Fibroblast of skin of right quadriceps (primary cell): ENCODE measurements around the gene STK24.

ENCODE experiments used
- DNase-seq: peaks from one replicate; pipeline ENCODE4 v3.0.0-alpha.2; 2013

STK24 gene

DNA sequence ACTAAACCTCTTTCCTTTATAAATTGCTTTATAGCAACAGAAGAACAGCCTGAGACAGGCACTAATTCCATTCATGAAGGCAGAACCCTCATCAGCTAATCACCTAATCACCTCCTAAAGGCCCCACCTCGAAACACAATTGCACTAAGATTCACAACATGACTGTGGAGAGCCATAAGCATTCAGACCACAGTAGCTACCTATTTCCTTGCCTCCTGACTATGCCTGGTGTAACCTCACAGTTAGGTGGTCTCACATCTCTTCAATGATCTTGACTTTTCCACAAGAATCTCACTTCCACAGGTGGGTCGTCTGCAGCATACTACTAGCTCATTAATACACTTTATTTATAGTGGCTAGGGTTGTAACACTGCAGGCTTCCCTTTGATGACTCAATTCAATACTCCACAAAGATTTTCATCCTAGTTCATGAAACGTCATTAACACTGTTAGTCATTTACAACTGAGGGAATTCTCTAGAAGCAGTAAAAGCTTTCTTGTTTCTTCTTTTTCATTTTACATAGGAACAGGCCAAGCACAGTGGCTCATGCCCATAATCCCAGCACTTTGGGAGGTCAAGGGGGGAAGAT, 27.1 kb downstream of the STK24 start:
- DNase-seq = no peak

DNA sequence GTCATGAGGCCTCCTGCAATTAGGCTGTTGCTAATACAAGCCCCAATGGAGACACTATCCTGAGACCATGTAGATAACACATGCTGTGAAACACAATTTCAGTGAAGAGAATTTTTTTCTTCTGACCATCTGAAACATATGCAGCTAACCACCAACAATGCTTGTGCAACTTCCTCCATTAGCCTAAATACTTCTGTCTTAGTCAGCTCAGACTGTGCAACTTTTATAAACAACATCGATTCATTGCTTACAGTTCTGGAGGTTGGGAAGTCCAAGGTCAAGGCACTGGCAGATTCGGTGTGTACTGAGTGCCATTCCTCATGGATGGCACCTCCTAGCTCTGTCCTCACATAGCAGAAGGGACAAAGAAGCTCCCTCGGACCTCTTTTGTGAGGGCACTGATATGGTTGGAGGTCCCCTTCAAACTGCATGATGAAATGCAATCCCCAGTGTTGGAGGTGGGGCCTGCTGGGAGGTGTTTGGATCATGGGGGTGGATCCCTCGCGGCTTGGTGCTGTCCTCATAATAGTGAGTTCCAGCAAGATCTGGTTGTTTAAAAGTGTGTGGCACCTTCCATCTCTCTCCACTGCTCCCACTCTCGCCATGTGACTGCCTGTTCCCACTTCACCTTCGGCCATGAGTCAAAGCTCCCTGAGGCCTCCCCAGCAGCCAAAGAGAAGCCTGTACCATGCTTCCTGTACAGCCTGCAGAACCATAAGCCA, 27.7 kb downstream of the STK24 start:
- peak; percentile 88 for DNase-seq

DNA sequence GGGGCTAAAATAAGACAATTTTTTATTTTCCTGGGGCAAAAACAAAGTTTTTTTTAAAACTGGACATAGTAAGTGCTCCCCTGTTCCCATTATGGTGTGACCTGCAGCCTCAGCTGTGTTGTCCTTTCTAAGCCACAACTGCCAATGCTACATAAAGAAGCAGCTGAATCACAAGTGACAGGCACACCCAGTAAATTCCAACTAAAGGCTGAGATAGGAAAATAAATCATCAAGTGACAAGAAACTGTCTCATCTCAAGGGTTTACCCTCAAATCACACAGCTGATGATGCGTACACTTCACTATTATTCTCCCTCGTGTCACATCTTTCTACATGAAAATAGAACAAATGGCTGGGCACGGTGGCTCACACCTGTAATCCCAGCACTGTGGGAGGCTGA, 28.7 kb downstream of the STK24 start:
- no peak for DNase-seq

DNA sequence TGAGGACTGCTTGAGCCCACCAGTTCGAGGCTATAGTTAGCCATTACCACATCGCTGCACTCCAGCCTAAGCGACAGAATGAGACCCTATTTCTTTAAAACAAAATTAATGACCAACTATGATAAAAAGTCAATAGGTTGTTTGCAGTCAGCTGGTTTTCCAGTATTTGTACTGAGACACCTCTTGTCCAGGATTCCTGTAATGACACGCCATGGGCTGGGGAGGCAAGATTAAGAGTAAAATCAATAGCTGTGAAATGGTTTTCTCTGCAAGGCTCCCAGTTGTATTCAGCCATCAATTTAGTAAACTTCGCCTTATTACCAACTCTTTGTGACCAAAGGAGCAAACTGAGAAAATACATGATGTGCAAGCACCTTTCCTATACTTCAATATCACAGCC, 29.5 kb downstream of the STK24 start:
- no peak for DNase-seq

DNA sequence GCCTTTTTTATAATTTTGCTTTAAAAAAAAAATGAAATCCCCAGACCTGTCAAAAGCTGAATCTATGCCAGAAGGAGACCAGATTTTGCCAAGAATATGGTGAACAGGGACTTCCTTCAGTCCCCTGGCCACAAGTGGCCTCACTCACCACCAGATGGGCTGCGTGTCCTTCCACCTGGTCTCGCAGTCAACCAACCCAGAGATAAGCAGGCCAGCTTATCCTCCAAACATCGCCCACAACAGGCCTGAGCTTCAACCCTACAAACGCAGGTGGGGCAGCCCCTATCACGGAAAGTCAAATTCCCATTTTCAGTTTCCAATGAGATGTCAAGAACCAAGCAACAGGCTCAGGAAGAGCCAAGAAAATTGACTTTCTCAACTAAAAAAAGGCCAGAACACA, 30.5 kb downstream of the STK24 start:
- no peak for DNase-seq

DNA sequence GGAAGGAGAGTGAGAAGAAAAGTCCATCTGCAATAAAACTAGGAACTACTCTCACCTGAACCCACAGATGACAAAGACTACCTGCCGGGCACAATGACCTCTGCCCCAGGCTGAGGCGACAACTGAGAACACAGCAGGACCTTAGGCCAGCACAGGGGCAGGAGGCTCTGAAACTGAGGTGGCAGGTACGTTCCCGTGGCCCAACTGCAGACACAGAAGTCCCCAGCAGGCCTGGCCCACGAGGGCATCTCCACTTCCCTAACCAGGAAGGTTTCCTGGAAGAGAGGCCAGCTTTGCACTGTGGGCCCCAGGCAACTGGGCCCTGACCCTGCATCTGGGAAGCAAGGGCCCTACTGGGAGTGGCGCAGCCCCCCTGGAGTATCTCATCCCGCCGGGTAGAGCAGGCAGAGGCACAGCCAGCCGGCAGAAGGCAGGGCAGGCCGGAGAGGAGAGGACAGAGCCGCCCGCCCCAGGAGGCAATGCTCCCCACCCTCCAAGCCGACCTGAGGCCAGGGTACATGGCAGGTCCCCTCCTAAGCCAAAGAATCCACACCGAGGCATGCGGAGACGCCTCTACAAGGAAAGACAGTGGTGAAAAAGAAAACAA, 32.7 kb downstream of the STK24 start:
- no peak for DNase-seq

DNA sequence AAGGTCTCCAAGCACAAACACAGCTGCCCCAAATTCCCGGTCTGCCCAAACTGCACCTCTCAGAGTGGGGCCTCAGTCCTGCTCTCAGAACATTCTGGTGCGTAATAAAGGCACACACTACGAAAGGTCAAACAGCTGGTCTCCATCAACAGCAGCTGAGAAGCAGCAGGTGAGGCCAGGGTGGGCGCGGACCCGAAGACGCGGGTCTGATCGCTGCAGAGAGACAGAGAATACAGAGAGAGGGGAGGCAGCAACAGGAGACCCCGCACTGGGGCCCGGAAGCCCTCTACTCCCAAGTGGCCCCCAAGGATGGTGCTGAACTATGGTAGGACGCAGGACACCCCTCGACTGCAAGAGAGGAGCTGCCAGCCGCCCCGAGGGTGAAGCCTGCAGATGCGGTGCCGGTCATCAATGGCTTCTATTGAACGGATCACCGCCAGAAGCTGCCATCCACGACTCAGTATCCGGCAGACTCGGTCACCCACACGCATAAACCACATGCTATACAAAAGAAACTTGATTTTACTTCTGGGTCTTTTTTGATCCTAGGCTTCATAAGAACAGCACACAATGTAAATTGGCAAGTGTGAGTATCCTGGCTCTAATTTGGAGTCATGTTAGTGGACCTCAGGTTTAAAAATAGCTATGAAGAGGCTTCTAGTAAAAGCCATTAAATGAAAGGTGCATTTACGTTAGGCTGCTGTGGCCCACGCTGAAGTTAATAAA, 33.4 kb downstream of the STK24 start:
- DNase-seq = no peak

DNA sequence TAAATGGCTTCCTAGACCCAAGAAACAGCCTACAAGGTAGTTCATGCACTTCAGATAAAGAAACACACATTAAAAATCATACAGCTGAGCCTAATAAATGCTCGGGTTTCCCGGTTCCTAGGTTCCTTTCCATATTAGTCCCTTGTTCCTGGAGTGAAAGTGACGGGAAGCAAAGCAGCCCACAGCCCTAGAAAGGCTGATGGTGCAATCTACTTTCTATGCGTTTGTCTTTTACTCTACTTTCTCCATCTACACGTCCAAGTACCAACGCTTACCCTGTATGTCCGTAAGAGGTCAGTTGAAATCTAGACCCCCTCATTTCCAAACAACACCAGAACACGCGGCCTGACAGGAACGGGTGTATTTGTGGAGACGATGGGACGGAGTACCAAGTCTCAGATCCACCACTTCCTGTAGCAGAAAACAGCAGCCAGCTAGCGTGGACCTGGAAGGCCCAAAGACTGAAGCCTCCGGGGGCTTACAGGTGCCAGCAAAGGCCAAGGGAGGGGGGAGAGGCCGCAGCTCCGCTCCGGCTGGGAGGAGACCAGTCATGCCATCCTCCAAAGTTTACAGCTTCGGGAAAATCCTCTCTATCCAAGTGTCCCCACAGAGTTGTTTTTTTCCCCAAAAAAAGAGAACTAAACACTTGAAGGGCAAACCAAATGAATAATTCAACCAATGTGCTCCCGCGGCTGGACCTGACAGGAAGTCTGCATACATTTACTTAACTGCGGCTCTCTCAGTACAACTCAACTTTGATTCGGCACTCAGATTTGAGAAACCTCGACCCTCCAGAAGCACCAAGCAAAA, 34.1 kb downstream of the STK24 start:
- DNase-seq = no peak

DNA sequence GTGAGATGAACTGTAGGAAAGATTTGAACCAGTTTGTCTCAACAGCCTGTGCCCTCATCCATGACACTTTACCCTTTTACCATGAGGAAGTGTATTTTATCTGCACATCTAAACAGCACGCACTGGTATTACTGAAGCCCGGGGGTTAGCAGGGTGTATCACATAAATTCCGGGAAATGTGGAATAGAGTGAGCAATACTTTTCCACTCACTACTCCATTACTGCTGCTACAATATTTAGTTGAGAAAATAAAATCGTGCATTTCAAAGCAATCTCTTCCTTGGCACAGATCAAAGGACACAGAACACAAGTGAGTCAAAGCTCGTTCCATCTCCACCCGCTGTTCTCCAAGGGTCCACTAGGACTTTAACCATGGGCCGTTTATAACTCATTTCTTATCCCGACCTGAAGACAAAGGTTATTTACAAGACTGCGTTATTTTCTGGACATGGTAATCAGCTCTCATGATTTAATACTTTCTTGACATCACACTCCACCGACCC, 35.2 kb downstream of the STK24 start:
- DNase-seq = no peak

DNA sequence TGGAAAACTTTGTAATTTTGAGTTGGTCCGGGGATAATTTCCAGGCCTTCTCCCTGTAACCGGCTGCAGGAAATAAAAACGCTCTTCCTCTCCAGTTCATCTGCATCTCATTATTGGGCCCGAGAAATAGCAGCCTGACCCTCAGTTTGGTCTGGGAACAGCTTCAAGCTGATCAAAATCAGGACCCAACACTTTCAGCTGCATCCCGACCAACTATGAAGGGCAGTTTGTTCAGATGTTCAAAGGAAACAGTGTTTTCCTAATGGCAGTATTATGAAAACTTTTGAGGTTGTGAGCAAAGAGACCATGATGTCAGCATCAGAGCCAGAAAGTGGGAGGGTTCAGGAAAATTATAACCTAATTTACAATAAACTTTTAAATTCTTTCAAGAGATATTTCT, 35.7 kb downstream of the STK24 start:
- DNase-seq = no peak

DNA sequence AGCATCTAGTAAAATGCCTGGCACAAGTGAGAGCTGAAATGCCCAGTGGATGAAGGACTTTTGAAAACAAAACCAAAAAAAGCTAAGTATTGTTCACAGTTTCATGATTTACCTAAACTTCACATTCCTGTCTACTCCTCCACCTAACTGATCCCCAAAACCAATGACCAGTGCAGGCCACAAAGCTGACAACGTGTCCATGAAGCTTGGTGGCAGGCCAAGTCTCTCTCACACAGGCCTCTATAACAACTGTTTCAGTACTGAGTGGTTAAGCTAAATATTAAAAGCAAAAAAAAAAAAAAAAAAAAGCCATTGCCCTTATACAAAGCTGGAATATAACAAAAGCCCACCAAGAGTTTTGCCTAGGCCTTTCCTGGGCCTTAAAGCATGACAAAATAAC, 36.4 kb downstream of the STK24 start:
- no peak for DNase-seq

DNA sequence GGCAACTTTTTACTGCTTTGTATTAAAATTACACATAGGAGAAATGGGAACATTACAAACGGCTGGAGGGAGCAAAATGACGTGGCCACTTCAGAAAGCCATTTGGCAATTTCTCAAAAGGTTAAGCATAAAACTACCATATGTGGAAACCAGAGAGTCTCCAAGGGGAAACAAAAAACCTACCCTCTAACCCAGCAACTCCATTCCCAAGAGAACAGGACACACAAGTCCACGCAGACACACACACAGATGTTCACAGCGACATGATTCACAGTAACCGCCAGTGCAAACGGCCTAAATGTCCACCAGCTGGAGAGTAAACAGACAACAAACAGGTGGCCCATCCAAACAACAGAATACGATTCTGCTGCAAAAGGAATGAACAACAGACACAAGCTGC, 37.2 kb downstream of the STK24 start:
- no peak for DNase-seq

DNA sequence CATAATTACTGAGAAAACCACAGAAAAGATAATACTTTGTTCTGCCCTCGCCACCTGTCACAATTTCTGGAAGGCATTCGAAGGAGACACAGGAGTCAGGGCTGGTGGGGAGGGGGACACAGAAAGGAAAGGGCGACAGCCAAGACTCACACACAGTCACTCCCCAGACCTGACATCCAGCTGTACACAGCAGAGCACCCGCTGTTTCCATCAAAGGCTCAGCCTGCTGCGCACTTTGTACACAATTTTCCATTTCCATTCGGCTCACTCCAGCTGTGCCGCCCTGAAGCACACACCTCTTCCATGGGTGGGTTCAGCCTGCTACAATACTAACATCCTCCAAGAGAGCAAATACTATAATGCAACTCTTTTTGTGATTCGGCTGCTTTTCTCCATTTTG, 38.0 kb downstream of the STK24 start:
- no peak for DNase-seq

DNA sequence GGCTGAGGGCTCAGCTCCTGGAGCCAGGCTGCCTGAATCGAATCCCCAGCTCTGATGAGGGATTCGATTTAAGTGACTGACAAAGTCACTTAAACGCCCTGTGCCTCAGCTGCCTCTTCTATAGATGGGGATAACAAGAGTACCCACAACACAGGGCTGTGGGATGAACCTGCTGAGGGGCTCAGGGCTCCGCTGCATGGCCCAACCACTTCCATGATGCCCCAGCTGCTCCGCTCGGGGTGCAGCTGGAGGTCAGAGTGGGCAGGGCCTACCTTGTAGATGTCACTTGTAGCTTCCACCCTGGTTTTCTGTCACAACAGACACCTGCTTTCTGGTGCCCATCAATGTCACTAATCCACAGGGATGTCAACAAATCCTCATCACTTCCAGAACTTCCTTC, 39.2 kb downstream of the STK24 start:
- no peak for DNase-seq

DNA sequence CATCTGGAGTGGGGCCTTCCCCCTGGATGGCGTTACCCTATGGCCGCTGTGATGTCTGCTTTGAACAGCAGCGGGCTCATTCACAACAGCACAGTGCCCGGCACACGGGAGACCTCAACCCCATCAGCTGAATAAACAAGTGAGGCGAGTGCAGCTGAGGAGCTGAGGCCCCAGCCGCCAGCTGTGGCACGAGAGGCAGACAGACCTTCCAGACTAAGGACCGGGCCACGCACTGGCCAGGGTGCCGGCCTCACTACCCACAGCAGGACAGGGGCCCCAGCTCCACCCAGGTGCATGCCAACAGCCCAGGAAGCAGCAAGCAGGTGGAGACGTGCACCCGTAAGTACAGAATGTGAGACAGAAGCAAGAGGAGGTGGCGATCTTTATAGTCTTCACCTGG, 39.6 kb downstream of the STK24 start:
- DNase-seq = no peak

DNA sequence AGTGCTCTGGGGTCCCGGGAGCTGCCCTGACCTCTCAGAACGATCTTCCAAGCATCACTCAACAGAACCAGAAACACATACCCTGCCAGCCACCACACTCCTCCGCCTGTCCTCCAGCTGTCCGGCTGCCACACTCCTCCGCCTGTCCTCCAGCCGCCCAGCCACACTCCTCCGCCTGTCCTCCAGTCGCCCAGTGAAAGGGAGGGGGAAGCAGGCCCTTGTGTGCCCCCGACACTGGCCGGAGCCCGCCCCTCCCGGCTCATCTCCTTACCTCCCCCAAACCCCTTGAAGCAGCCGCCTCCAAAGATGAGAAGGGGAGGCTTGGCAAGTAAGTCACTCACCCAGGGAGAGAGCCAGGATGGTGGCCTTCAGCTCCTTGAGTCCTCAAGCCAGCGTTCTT, 40.2 kb downstream of the STK24 start:
- no peak for DNase-seq

DNA sequence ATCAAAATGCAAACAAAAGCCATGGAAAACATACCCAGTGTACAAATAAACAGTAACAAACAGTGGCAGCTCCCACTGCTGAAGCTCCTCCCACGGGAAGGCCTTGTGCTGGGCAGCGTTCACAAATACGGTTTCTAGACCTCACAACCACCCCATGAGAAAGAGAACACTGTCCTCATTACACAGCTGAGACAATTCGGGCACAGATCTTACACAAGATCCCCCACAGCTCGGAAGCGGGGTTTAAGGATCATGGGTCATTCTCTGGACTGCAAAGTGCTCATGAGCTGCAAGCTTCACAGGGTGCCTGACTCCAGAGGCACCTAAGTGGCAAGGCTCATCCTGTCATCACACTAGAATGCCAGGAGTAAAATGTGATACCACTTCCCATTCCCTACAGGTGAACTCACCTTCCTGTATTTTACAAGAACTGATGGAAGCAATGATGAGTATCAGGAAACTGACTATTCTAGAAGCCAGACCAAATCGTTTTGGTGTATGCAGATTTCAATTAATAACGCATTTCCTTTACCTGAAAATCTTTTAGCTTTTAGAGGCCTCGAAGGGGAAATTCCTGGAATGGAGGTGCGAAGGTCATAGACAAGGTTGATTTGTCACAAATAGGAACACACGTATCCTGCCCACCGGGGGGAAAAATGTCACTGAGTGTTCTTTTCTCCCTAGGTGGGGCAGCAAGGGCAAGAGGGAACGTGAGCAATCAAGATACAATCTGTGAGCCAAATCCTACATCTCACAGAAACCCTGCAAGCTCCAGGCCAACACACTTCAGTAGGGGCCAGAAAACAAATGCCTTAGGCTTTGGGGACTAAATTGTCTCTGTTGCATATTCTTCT, 41.2 kb downstream of the STK24 start:
- DNase-seq = no peak

DNA sequence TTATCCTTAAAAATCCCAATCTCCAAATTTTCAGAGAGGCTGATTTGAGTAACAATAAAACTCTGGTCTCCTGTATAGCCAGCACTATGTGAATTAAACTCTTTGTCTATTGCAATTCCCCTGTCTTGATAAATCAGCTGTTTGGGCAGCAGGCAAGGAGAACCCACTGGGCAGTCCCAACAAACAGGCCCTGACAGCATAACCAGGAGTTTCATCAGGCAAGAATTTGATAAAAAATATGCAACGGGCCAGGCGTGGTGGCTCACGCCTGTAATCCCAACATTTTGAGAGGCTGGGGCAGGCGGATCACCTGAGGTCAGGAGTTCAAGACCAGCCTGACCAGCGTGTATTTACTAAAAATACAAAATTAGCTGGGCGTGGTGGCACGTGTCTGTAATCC, 42.1 kb downstream of the STK24 start:
- DNase-seq = no peak

DNA sequence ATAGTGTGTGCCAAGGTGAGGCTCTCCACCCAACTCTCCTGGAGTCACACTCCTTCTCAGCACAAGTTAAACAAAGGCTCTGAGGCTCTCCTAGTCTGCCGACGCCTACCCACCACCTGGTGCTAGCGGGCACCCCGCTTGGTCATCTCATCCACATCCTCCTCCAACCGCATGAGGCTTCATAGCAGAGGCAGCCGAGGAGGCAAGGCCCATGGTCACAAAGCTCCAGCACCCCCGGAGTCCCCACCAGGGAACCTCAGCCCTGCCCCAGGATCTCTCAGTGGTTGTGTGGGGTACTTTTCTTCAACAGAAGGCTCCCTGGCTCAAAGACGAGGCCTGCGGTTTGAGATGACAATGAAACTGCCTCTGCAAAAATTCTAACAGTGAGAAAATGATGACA, 43.0 kb downstream of the STK24 start:
- DNase-seq = no peak

DNA sequence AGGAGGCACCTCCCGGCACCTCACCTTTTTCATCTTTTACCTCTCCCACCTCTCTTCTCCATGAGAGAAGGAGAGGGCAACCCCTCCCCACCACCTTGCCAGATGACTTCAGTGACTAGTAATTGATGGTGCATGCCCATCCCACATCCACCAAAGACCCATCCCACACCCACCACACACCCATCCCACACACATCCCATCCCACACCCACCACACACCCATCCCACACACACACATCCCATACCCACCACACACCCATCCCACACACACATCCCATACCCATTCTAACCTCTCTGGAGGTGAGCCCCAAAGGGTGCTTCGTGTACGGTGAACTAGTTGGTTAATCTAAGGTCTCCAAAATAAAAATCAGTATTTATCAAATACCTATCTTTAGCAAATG, 44.7 kb downstream of the STK24 start:
- no peak for DNase-seq

DNA sequence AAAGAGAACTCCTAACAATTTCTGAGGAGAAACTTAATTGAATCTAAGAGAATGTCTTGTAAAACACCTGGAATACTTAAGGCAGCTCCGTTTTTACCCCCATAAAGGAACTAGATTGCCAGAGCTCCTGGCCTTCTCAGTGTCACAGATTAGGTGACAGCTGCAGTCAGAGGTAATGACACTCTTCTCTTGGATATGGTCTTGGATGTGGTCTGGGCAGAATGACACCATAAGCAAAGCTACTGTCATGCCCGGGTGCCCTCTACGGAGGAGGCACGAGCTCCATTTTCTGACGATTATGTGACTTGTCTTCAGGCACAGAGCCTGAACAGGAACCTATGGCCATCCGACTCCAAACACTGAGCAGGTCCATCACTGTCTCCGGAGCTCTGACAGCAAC, 46.7 kb downstream of the STK24 start:
- no peak for DNase-seq

DNA sequence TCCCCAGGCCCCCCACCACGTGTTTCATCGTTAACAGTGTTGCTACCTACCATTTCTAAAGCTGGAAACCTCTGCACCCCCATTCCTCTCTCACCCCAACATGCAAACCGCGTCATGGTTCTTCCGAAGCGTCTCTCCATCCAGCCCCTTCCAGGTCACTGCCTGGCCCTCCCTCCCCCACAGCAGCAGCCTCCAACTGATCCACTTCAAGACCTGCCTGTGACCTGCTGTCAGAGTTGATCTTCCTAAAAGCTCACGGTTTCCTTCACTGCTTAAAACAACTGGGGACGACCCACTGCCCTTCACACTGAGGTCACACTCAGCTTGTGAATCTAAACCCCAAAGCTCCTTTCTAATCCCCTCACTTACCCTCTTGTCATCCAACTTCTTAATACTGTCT, 47.7 kb downstream of the STK24 start:
- no peak for DNase-seq
